HG03039 (cell line): Measurements from ENCODE around the gene CLDN24.

ENCODE experiments used
- ATAC-seq: cut with Tn5 transposase; IDR thresholded peaks from one replicate; pipeline ENCODE4 v1.9.1; 2021; ENCODE audit warnings: mild to moderate bottlenecking, moderate library complexity; ENCODE audit not compliant: unreplicated experiment

The CLDN24 gene

DNA sequence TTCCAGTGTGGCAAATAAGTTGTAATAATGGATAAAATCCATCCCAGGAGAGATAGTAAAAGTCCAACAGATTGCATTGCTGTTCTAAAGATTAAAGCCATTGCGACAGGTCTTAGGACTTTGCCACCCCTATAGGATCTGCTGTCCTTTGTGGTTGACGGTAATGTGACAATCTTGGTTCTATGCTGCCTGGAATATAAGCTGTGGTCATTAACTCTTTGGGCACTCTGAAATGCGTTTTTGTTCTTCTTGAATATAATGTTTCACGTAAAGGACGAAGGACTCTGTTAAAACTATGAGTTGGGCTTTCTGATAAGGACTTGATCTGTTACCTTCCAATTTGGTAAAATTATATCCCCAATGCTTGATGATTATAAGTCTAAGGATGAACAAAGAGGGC lies at the start of gene CLDN24:
Gene CLDN24 (minus strand): TSS at position 101 of the 400 bp plus-strand sequence. CDS start 0 bp downstream, at position 101.
- no peak for ATAC-seq

DNA sequence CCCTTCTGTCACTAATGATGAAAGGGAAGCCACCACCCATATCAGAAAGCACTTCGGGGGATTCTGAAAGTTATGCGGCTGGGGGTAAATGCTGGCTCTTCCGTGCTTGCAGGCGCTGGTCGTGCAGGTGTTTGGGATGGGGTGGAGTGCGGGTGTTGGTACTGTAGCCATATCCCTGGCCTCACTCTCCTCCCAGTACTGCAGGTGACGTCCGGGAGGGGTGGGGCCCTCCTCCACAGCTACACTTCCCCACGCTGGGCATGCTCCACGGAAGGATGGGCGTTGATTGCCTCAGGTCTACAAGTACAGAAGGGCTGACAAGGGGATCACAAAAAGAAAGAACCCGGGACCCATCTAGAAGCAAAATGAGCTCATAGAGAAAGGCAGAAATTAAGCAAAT lies 48.6 kb upstream of the CLDN24 start:
- no peak for ATAC-seq

DNA sequence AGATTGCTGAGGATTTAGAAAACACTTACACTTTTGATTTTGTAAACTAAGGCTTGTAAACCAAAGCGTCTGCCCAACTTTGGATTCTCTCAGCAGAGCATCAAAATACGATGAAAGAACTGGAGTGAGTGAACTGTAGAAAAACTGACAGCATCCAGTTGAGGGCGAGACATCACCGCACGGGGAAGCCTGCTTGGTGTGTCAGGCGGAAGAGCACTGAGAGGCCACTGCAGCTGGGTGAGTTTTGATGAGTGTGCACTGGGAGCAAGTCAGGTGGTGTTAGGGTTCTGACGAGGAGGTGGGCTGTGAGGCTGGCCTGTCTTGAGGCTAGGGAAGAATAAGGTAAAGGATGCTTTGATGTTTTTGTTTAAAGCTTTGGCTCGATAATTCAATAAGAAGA lies 46.8 kb upstream of the CLDN24 start:
- ATAC-seq: no peak

DNA sequence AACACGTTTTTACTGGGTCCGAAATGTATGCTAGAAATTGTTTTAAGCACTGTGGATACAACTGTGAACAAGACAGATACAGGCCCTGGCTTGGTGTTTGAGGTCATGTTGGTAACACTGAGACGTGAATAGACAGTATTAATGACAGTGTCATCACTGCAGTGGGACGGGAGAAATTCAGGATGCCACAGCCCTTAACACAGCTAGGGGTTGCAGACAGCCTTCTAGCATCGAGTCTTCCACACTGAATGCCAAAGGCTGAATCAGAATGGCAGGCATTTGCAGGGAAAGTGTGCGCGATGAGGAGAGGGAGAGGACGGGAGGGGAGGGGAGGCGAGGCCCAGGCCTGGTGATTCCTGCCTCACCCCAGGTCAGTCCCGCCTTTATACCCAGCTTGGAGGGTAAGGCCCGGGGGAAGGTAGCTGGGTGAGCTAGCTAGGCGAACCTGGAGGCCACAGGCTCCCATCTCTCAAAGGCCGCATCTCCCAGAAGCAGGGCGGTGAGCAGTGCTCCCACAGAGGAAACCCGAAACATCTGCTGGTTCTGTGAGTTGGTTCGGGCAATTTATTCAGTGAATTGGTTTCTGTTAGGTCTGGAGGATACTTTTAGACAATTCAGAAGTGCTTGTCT lies 44.1 kb upstream of the CLDN24 start:
- no peak for ATAC-seq

DNA sequence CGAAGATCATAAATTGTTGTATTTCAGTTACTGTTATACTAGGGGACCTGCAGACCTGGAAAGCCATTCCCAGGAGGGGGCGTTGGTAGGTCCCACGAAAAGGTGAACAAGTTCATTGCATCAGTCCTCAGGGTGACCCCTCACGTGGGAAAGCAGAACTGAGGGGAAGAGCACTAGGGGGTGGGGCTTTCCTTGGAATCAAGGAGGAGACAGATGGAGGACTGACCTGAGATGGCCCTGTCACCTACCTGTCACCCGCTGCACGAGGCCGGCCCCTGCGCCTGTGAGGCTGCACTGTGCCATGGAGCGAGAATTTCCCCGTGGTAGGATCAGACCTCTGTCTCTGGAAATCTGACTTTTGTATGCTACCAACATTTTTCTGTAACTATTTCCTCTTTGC lies 41.8 kb upstream of the CLDN24 start:
- no peak for ATAC-seq

DNA sequence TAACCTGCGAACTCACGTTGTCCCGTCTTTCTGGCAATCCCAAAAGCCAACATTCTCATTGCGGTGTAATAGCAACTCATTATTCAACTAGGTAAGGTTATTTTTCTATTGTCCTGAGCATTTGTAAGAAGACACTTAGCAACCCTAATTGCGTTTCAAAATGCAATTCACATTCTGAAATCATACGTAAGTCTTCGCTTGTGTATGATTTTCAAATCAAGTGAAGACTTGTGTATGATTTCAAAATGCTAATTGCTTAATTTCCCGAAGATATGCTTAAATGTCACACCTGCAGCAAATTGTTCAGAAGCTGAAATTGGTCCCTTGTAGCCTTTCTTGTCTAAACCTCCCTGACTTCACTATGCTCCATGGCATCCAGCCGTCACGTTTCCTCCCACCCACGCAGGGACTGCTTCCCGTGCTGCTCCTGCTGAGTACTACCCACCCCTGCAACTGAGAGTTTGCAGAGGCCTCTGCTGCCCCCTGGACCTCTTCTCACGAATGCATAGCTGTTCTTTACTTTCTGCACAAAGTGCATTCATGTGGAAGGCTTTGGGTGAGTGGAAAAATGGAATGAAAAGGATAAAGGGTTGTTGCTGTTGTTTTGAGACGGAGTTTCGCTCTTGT lies 40.8 kb upstream of the CLDN24 start:
- ATAC-seq: no peak

DNA sequence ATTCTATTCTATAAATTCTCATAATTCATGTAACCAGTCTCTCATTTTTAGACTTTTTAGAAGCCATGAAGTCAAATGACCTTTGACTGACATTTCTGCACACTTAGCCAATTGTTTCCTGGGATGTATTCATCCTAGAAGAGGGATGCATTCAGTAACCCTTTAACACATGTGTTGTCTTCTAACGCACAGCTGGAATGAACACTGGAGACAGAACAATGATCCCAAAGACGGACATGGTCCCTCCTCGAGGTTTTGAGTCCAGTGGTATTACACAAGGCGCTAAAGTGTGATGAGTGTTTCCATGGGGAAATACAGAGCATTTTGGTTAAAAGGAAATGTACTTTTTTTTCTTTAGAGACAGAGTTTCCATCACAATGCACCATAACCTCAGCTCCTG lies 39.8 kb upstream of the CLDN24 start:
- no peak for ATAC-seq

DNA sequence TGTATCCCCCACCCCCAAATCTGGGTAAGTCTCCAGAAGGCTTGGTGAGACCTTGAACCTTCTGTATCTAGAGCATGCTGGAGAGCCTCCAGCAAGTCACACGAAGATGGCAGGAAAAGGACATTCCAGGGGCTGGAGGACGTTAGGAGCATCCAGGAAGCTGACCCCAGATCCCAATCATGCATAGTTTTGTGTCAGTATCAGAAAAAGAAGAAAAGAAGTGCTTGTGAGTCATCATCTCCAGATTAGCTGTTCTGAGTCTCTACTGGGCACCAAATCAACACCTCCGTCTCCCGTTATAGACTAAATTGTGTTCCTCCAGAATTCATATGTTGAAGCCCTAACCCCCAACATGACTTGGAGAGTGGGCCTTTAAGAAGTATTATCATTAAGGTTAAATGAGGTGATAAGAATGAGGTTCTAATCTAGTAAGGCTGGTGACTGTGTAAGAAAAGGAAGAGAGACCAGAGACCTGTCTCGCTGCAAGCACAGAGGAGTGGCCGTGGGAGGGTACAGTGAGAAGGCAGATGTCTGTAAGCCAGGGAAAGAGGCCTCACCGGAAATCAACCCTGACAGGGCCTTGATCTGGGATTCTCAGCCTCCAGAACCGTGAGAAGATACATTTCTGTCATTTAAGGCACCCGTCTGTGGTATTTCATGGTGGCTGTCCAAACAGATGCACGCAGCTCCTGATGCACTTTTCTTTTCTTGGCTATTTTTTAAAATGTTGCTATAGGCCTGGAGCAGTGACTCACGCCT lies 38.1 kb upstream of the CLDN24 start:
- ATAC-seq: no peak

DNA sequence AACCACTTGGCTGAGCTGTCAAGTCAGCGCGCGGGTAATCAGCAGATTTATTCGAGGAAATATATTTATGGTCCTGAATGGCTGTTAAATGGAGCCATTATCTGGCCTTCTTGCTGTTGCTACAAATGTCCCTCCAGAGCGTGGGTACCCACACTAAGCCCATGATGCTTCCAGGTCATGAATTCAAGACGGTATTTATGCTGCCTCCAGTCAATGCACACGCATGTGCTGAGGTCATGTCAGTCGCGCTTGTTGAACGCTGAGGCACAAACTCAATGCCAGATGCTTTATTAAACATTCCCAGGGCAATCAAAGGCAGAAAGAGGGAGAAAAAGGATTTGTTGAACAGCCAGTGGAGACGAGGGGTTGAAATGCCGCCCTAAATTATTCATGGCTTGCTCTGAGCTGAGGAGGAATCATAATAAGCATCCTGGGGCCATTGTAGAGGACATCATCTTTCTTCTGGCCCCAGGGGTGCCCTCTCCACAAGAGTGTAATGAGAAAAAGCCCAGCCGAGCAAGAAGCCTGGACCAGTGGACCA lies 36.1 kb upstream of the CLDN24 start:
- ATAC-seq: no peak

DNA sequence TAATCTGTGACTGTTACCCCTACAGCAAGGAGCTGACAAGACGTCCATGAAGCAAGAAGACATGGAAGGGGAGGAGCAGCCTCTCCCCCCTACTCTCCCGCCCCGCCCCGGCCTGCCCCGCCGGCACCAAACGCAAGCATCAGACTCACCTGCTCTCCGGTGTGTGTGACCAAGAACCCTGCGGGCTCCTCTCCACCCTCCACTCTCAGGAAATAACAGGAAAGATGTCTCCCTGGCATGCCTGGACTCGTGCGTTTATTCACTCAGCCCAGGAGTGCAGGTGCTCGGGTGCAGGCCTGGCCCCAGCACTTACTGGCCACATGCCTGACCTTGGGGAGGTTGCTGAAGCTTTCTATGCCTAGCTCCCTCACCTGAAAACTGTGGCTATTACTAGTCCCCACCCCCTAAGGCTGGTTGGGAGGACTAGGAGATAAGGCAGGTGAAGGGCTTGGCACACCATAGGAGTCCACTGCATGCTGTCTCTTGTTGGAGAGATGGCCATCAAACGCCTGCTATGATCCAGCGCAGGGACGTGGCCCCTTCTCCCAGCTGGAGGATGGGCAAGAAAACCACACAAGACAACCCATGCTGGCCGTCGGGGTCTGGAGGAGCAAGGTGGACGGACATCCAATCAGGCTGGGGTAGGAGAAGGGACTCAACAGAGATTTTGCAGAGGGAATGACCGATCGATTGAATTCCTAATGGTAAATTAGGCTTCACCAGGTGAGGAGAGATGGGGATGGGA lies 34.9 kb upstream of the CLDN24 start:
- no peak for ATAC-seq

DNA sequence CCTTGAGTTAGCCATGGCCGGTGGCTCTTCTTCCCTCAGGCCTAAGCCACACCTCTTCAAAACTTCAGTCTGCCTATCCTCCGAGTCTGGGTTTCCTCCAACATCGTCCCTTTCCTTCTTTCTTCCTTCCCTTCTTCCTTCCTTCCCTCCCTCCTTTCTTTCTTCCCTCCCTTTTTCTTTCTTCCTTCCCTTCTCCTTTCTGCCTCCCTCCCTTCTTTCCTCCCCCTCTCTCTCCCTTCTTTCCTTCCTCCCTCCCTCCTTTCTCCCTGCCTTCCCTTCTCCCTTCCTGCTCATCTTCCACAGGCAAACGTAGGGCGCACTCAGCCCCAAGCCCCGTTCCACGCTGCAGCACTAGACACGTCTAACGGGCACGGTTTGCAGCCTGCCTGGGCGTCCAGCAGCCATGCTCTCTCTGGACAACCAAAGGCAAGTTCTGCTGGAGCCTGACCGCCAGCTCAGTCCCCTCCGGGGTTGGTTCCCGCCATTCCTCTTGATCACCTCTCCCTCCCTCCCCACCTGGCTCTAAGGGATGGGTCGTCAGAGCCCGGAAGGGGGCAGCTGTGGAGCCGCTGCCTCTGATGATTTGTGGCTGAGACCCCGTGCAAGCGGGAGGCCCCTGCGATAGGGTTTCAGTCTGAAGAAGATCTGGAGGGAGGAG lies 34.1 kb upstream of the CLDN24 start:
- ATAC-seq: no peak

DNA sequence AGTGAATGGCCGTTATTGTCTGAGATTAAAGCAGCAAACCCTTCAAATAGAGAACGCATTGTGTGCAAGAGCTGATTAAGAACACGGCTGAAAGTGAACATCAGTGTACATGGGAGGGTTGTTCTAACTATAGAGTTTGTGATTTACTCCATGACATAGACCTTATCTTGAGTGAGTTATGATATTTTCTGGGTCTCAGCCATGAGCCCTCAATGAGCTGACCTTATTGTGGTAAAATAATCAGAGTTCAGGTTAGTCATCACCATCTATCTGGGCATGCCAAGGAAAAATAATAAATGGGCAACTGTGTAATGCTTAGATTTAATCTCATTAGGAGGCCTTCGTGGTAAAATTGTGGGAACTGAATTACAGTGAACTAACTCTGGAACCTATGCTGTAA lies 33.2 kb upstream of the CLDN24 start:
- no peak for ATAC-seq

DNA sequence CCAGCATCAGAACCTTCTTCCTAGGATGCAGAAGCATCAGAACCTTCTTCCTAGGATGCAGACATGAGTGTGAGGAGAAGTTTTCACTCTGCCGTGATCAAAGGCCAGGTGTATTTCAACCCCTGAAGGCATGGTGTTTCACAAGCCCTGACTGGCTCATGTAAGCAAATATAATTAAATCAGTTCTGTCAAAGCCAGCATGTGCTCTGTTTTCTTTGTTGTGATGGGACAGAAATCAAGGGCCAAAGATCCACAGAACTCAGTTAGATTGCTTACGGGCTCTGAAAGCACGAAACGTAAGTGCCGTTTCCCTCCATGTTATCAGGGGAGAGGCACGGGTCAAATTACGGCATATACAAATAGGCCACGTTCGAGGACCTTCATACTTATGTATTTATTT lies 32.0 kb upstream of the CLDN24 start:
- ATAC-seq: no peak

DNA sequence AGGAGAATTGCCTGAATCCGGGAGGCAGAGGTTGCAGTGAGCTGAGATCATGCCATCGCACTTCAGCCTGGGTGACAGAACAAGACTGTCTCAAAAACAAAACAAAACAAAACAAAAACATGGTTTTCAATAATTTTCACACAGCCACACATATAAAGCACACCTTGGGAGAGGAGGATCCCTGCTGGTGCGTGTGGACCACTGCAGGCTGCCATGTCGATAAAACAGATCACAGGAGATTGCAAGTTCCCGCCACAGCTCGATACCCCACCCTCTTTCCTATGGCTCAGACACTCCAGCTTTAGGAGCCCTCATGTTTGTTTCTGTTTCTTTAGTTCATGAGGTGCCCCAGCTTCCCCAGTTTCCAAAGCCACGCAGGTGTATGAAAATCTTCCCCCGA lies 31.3 kb upstream of the CLDN24 start:
- ATAC-seq: no peak

DNA sequence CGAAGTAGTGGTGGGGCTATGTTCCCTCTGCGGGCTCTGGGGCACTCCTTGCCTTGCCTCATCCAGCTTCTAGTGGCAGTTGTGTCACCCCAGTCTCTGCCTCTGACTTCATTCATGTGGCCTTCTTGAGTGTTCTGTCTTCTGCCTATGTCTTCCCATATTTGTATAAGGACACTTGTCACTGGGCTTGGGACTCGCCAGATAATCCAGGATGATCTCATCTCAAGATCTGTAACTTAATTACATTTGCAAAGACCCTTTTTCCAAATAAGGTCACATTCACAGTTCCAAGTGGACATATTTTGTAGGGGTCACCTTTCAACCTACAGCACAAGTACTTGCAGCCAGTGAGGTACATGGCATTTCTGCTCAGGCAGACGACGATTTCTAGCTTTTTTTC lies 30.3 kb upstream of the CLDN24 start:
- no peak for ATAC-seq

DNA sequence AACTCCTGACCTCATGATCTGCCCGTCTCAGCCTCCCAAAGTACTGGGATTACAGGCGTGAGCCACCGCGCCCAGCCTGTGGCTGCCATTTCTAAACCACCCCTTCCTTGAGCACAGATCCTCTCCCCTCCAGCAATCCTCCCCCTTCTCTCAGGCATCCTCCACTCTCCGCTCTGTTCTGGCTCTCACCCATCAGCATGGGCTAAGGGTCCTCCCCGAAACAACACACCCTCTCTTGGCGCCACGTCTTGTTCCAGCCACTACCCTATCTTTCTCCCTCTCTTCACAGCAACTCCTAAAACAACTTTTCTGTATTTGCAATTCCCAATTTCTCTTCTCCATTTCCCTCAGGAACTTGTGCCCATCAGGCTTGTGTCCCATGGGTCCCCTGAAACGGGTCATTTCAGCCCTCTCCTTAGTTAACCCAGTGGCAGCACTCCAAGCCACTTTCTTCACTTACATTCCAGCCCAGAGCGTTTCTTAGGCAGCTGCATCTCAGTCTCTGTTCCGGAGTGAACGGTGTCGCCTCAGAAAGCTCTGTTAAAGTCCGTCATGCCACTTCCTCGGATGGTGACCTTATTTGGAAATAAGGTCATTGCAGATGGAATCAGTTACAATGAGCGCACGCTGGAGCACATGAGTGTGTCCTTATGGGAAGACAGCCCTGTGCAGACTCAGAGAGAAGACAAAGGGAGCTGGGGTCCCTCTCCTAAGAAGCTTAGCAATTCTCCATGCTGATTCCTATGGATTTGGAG lies 28.3 kb upstream of the CLDN24 start:
- no peak for ATAC-seq

DNA sequence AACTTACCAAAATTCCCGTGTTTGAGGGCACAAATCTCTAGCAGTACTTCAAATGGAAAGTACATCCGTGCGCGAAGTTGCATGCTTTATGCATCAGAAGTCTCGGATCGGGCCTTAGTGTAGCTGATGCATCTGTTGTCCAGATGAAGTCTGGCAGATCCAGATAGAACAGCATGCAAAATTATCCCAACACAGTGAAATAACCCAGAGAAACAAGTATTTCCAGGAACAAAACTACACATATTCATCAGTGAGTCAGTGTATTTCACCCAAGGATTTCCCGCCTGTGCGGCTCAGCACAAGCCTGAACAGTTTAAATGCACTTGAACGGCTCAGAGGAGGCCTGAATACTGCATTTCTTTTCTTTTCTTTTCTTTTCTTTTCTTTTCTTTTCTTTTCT lies 27.4 kb upstream of the CLDN24 start:
- no peak for ATAC-seq

DNA sequence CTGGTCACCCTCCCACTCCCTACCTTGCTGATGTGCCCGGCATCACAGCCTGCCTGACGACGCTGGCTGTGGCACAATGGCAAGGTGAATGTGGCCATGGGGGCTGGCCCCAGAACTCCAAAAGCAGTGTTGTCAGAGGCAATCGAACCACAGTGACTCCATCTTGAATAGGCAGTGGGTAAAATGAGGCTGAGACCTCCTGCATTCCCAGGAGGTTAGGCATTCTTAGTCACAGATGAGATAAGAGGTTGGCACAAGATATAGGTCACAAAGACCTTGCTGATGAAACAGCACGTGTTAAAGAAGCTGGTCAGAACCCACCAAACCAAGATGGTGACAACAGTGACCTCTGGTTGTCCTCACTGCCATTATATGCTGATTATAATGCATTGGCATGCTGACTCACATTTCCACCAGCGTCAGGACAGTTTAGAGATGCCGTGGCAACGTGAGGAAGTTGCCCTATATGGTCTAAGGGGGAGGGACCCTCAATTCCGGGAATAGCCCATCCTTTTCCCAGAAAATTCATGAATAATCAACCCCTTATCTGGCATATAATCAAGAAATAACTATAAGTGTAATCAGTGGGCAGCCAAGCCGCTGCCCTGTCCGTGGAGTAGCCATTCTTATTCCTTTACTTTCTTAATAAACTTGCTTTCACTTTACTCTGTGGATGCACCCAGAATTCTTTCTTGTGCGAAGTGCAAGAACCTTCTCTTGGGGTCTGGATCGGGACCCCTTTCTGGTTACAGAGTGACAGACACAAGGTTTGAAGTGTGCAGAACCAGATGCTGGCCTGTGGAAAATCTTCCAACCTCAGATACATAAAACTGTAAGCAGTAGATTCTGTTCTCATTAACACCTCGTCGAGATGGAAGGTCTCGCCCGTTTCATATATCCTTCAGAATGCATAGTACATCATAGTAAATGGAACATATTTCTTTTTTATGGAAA lies 26.8 kb upstream of the CLDN24 start:
- ATAC-seq: no peak

DNA sequence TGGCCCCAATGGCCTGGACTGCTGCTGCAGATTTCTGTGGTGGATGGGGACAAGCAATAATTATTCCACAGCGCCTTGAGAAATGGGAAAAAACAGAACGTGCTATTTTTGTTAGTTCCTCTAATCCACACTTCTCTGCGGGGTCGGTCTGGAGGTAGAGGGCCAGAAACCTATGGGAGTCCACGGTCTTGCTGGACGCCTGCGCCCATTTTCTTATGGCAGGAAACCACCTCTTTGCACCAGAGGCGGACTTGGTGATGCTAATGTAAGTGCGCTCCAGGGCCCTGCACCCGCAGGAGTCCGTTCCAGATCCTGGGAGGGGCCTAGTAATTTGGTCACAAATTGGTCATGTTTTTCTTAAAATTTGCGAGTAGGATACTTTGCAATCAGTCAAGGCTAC lies 25.9 kb upstream of the CLDN24 start:
- ATAC-seq: no peak
